ENCODE data around the gene NFKB1.
A peak's percentile ranks its signal among the peaks of the same experiment; 100 is the strongest.
"Not testable (repeated sequence)": the region's sequence is repeated elsewhere in the genome, so short reads cannot be mapped to it uniquely, and the experiment has no call there.

The NFKB1 gene

DNA sequence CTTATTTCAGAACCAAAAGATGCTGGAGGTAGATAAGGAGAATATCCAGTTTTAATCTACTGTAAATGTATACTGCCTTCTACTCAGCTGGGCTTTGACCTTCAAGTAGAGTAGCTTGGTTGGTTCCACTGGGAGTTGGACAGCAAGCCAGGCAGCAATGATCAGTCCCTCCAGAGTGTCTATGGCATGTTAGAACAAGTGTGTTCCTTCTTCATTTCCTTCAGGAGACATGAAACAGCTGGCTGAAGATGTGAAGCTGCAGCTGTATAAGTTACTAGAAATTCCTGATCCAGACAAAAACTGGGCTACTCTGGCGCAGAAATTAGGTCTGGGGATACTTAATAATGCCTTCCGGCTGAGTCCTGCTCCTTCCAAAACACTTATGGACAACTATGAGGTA lies 111.1 kb downstream of the NFKB1 start:
- DNase-seq (ENCODE audit: insufficient read length, low spot score), result no peak
- TF ChIP-seq, protein P1, sequence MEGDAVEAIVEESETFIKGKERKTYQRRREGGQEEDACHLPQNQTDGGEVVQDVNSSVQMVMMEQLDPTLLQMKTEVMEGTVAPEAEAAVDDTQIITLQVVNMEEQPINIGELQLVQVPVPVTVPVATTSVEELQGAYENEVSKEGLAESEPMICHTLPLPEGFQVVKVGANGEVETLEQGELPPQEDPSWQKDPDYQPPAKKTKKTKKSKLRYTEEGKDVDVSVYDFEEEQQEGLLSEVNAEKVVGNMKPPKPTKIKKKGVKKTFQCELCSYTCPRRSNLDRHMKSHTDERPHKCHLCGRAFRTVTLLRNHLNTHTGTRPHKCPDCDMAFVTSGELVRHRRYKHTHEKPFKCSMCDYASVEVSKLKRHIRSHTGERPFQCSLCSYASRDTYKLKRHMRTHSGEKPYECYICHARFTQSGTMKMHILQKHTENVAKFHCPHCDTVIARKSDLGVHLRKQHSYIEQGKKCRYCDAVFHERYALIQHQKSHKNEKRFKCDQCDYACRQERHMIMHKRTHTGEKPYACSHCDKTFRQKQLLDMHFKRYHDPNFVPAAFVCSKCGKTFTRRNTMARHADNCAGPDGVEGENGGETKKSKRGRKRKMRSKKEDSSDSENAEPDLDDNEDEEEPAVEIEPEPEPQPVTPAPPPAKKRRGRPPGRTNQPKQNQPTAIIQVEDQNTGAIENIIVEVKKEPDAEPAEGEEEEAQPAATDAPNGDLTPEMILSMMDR (IDR thresholded peaks at IDR 0.05; ENCODE audit: insufficient read depth, missing control alignments), result no peak
- FAIRE-seq, result no peak

DNA sequence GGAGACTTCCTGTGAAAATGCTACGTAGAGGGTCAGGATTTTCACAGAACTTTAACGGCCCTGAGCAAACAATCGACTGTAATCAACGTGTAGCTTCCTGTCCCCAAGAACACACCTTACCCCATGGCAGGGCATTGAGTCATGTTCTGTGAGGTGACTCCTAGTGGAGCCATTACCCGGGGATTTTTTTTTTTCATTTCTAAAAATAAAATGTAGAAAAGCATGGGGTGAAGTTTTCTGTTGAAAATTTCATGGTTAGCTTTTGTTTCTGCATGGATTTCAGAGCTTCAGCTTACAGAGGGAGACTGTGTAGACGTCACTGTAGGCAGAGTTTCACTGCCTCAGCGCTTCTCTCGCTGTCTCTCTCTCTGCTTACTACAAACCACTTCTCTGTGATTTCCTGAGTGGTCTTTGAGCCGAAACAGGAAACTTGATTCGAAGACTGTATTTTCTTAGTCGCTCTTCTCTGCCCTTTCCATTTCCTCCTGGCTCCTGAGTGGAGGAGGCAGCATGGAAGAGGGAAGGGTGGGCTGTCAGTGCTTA lies 111.7 kb downstream of the NFKB1 start:
- FAIRE-seq (no peak), DNase-seq (ENCODE audit: insufficient read length, low spot score) (no peak)
- TF ChIP-seq, protein P1 (IDR thresholded peaks at IDR 0.05; ENCODE audit: insufficient read depth, missing control alignments), result no peak

DNA sequence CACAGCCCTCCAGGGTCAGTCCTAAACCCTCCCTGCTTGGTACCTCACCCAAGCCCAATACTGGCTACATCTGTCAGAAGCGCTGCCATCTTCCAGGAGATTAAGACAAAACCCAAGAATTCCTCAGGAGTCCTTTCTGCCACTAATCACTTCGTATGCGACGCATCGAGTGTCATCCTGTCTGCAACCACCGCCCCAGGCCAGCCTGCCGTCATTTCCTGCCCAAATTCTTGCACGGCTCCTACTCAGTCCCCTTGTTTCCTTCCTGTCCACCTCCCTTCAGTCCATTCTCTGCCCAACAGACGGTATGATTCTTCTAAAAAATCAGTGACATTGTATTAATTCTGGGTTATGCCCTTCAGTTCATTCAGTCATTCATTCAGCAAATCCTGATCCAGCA lies 113.6 kb downstream of the NFKB1 start:
- no peak for DNase-seq (ENCODE audit: insufficient read length, low spot score)
- TF ChIP-seq, protein P1 (IDR thresholded peaks at IDR 0.05; ENCODE audit: insufficient read depth, missing control alignments), result no peak
- no peak for FAIRE-seq

DNA sequence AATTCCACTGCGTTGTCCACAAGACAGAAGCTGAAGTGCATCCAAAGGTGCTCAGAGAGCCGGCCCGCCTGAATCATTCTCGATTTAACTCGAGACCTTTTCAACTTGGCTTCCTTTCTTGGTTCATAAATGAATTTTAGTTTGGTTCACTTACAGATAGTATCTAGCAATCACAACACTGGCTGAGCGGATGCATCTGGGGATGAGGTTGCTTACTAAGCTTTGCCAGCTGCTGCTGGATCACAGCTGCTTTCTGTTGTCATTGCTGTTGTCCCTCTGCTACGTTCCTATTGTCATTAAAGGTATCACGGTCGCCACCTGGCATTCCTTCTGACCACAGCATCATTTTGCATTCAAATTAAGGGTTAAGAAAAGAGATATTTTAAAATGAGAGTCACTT lies 115.5 kb downstream of the NFKB1 start:
- DNase-seq (ENCODE audit: insufficient read length, low spot score), result no peak
- FAIRE-seq, result no peak
- TF ChIP-seq, protein P1 (IDR thresholded peaks at IDR 0.05; ENCODE audit: insufficient read depth, missing control alignments), result no peak

DNA sequence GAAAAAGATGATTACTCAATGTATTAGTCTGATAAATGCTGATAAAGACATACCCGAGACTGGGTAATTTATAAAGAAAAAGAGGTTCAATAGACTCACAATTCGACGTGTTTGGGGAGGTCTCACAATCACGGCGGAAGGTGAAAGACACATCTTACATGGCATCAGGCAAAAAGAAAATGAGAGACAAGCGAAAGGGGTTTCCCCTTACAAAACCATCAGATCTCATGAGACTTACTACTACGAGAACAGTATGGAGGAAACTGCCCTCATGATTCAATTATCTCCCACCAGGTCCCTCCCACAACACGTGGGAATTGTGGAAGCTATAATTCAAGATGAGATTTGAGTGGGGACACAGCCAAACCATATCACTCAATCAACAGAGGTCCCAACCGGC lies 117.9 kb downstream of the NFKB1 start:
- FAIRE-seq; DNase-seq (ENCODE audit: insufficient read length, low spot score): not testable (repeated sequence)

DNA sequence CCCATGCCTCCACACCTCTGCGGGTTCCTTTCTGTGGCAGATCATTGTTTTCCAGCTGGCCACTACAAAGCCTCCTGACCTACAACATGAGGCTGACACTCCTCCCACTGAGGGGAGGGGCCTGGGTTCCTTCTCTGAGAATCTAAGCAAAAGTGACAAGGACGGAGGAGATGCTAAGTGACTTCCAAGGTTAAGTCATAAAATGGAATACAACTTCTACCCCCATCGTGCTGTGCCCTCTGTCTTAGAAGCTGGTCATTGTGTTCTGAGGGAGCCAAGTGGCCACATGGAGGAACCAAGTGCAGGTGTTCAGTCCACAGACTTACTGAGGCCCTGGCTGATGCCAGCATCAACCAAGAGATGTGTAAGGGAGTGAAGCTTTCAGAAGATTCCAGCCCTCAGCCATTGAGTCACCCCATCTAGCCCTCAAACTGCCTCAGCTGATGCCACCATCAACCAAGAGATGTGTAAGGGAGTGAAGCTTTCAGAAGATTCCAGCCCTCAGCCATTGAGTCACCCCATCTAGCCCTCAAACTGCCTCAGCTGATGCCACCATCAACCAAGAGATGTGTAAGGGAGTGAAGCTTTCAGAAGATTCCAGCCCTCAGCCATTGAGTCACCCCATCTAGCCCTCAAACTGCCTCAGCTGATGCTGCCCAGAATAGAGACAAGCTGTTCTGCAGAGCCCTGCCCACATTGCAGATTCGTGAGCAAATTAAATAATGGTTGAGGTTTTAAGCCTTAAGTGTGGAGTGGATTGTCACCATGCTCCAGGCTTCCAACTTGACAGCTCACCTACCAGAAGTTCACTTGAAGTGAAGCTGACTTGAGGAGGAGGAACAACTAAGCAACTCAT lies 118.8 kb downstream of the NFKB1 start:
- FAIRE-seq; DNase-seq (ENCODE audit: insufficient read length, low spot score): not testable (repeated sequence)

DNA sequence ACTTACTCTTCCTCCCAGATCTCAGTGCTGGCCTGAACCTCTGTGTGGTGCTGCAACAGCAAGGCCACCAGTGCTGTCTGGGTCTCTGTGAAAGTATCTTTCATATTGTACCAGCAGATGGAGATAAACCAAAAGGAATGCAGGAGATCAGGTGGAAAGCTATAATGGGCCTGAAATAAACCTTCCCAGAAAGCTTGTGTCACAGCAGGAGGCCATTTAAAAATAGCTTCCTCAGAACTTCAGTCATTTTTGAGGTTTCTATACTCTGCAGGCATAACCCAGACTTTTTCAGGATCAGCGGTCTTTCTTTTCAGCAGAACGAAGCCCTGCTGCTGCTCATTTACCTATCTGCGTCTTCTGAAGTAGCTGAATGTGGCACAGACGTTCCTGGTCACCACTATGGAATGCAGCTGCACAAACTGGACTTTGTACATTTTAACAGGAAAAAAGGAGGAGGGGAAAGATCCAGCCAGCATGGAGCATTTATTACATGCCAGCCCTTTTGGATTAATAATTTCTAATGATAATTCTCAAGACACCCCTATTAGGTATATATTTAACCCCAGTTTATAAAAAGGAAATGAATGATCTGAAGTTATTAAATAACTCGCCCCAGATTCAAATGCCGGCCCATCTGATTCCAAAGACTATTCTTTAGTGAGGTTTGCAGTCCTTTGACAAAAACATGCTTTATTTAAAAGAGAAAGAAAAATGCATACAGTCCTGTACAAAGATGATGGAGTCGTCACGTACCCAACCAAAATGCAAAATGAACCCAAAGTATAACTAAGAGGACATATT lies 119.7 kb downstream of the NFKB1 start:
- TF ChIP-seq, protein P1 (IDR thresholded peaks at IDR 0.05; ENCODE audit: insufficient read depth, missing control alignments), result peak; percentile 43
- no peak for FAIRE-seq
- no peak for DNase-seq (ENCODE audit: insufficient read length, low spot score)

DNA sequence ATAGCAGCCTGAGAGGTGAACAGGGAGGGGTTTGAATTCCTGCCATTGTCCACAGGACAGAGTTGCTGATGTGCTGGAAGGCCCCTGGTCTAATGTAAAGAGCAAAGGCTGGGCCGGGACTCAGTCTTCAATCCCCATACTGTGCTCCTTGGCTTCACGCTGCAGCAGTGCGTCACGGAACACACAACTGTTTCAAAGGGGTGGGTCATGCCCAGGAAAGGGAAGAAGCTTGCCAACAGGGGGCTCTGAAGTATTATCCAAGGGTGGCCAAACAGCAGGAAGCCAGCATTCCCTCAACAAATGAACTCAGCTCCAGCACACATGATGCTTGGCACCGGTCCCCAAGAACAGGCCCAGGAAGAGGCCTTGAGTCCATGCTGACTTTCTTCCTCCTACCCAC lies 122.5 kb downstream of the NFKB1 start:
- FAIRE-seq, result no peak

More for the DNA sequence above, 122.5 kb downstream of the NFKB1 start:
- DNase-seq (ENCODE audit: insufficient read length, low spot score), result no peak
- TF ChIP-seq, protein P1 (IDR thresholded peaks at IDR 0.05; ENCODE audit: insufficient read depth, missing control alignments), result peak; percentile 12

Measured in D721Med (cell line).